ENCODE results near the gene TGM2.

TGM2 gene

GRCh38 chr20:38173237-38174156, 8.4 kb upstream of the TGM2 start:
- no peak for DNase-seq

- no peak for DNase-seq
Measured at GRCh38 chr20:38172408-38172807, 7.3 kb upstream of the TGM2 start.

GRCh38 chr20:38171675-38172043, 6.6 kb upstream of the TGM2 start:
- no peak for DNase-seq

GRCh38 chr20:38170826-38171674, 6.0 kb upstream of the TGM2 start:
- DNase-seq = no peak

GRCh38 chr20:38170219-38170825, 5.3 kb upstream of the TGM2 start:
- DNase-seq = no peak

- no peak for DNase-seq
Measured at GRCh38 chr20:38169636-38170193, 4.6 kb upstream of the TGM2 start.

GRCh38 chr20:38168791-38169589, 3.9 kb upstream of the TGM2 start:
- no peak for DNase-seq

- no peak for DNase-seq
Measured at GRCh38 chr20:38167851-38168760, 3.0 kb upstream of the TGM2 start.

- DNase-seq = no peak
Measured at GRCh38 chr20:38167328-38167850, 2.3 kb upstream of the TGM2 start.

- DNase-seq = no peak
Measured at GRCh38 chr20:38166703-38167233, 1.7 kb upstream of the TGM2 start.

- DNase-seq = no peak
Measured at GRCh38 chr20:38165966-38166702, 1.1 kb upstream of the TGM2 start.

- no peak for DNase-seq
Measured at GRCh38 chr20:38164624-38165088, 414 bp downstream of the TGM2 start.

- DNase-seq = no peak
Measured at GRCh38 chr20:38164069-38164468, 1.0 kb downstream of the TGM2 start.

- no peak for DNase-seq
Measured at GRCh38 chr20:38162878-38163875, 1.9 kb downstream of the TGM2 start.

- DNase-seq = no peak
Measured at GRCh38 chr20:38162149-38162548, 2.9 kb downstream of the TGM2 start.

GRCh38 chr20:38161412-38161774, 3.7 kb downstream of the TGM2 start:
- DNase-seq = no peak

GRCh38 chr20:38159957-38160756, 4.9 kb downstream of the TGM2 start:
- DNase-seq = no peak

- no peak for DNase-seq
Measured at GRCh38 chr20:38159566-38159956, 5.5 kb downstream of the TGM2 start.

Measured in NCI-H146 (cell line).